Middle frontal gyrus (tissue), 1 donor: ENCODE results near the gene TEX2.
"Not testable (repeated sequence)": the region's sequence is repeated elsewhere in the genome, so short reads cannot be mapped to it uniquely, and the experiment has no call there.

Experiments
- DNase-seq: peaks from one replicate; pipeline ENCODE4 v3.0.0-alpha.2; 2015; ENCODE audit warnings: low spot score; ENCODE audit errors: extremely low spot score

The TEX2 gene

GRCh38 chr17:64212122-64212521, 50.9 kb downstream of the TEX2 start:
- no peak for DNase-seq

DNA sequence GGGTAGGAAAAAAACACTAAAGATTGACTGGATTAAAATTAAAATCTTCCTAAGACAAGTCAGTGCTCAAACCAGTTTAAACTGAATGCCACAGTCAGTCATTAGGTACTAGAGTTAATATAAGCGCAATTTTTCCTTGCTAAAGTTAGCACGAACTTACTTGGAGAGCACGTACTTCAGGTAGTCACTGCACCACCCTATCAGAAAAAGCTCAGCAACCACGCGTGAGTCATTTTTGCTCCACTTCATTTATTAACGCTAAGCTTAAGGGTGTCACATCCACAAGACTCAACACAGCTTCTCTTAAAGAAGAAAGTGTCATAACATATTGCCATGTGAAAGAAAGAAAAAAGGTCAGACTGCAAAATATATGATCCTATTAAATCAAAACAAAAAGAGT, 53.1 kb downstream of the TEX2 start:
- no peak for DNase-seq

DNA sequence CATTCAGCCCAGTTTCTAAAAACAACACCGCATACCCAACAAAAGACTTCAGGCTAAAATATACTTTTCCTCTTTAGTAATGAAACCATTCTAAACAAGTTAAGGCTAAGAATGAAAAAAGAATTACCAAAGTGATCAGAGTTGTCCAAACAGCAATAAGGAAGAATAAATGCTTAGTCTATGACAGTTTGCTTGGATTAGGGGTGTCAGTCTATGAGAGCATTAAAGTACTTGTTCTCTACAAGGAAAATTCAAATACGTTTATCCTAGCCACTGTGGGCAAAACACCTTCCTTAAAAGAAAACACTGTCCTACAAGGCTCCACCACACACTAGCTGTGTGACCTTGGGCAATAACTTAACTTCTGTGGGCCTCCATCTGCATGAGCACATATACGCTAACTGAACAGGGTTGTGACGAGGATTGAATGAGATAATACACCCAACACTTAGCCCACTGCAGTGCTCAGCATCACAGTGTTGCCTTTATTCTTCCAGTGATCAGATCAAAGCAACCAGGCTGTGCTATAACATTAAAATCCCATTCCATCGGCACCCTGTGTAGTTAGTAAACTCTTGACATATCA, 53.6 kb downstream of the TEX2 start:
- DNase-seq = no peak

- DNase-seq = not testable (repeated sequence)
Measured at GRCh38 chr17:64208656-64209055, 54.4 kb downstream of the TEX2 start.

DNA sequence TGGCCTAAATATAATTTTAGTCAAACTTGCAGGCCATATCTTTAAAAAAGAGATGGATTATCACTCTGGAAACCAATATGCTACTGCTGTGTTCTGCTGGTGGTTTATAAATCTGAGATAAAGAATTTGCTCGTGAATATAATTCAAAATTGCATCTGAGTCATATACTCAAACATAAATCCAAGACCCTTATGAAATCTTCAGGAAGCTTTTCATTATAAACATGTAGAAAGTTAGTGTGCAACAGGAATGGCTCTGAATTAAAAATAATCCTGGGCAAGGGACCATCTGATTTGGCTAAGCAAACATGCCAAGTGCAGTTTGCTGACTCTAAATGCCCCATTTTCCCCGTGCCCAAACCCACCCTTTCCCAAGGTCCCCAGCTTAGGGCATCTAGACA, 57.3 kb downstream of the TEX2 start:
- DNase-seq = no peak

DNA sequence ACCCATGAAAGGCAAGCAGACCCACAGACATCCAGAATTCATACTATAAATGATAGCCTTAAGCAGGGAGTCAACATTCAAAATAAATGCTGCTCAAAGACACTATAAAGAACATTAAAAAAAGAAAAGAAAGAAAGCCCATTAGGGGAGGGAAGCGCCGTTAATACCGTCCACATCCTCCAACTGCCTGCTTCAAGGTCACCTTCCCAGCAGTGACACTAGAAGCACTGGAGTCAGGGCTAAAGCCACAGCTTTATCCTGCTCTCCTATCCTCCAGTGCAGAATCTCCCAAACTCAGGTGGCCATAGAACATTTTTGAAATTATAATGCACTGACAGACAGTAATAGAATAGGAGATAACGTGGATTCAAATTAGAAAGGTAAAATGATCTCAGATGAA, 59.4 kb downstream of the TEX2 start:
- no peak for DNase-seq

DNA sequence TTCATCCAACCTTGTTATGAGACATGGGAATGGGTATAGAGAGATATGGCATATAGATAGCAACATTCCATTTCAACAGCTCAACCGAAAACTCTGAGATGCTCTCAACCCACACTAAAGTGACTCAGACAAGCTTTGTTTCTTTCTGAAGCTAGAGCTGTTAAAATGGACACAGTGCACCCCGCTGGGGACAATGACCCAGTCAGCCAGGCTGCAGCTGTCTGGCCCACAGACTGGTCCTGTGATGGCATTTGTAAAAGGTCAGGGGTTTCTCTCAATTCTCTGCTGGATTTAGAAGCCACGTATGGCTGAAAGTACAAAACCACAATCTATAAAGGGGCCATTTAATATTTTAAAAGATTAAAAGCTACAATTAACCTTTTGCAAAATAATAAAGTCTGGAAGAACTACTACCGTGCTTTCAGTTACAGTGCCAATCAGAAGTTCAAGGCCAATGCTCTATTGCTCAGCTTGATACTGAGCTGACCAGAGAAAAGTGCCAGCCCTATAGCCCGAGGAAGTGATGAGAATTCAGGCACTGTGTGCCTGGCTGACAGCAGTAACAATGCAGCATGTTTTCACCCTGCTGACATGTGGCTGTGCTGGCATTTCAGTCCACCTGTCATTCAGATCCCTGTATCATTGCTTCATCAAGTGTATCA, 60.2 kb downstream of the TEX2 start:
- DNase-seq = peak; percentile 64

GRCh38 chr17:64200080-64201032, 62.7 kb downstream of the TEX2 start:
- no peak for DNase-seq

DNA sequence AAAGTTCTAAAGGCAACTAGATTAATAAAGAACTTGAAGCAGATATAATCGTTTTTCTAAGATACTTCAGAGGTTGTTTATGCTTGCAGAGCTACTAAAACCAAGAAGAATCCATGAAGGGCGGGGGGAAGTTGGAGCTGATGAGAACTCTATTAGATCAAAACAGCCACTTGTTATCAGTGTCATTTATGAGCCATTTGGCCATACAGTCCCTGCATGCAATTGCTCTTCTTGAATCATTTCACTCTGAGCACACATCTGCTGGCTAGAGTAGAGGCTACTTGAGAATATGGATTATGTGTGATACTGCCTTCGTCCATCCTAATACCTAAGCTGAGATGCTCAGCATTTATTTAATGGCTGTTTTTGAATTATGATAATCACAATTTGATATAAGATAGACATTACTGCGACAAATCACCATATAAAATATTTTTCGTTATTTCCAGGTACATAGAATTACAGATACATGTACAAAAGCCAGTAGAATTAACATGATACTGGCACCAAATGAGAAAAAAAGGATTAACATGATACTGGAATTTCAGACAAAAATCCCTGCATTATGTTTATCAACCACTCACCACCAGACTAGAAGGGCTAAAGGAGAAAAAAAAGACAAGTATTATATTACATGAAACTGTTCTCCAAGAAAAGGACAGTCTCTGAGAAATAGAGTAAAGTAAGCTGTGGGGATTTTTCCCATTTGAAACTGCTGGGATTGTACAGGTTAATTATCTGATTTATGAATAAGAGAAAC, 64.5 kb downstream of the TEX2 start:
- no peak for DNase-seq

GRCh38 chr17:64196601-64197000, 66.5 kb downstream of the TEX2 start:
- DNase-seq = peak; percentile 4

- no peak for DNase-seq
Measured at GRCh38 chr17:64193561-64193960, 69.5 kb downstream of the TEX2 start.

- DNase-seq = no peak
Measured at GRCh38 chr17:64192589-64192988, 70.5 kb downstream of the TEX2 start.

DNA sequence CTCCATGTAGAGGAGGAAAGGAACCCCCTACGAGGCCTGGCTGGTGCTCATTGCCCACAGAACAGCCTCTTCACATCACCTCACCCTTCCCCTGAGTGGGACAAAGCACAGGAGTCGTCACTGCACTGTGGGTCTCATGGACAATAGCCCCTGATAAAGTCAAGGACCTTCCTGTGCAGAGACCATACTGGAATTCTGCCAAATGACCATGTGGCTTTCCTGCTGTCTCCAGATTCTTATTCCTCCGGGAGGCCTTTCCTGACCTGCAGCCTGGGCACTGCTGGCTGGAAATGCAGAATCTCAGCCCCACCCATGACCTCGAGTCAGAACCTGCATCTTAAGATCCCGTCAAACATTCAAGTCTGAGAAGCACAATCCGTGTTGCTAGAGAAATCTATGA, 72.6 kb downstream of the TEX2 start:
- no peak for DNase-seq

DNA sequence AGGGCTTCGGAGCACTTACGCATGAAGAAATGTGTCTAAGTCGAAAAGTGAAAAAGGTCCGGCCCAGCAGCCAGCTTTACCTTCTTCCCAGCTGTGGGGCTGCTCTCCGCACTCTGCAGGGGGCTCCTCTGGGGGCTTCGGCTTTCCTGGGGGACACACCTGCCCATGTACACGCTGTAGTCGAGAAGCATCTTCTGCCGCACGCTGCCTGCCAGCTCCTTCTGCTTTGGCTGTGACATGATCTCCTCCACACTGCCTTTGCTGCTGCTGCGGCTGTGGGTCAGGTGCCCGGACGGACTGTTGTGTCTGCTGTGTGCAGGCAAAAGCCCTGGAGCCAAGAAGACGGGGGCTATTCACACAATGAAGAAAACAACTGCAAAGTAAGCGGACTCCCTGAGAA, 75.0 kb downstream of the TEX2 start:
- DNase-seq = no peak

DNA sequence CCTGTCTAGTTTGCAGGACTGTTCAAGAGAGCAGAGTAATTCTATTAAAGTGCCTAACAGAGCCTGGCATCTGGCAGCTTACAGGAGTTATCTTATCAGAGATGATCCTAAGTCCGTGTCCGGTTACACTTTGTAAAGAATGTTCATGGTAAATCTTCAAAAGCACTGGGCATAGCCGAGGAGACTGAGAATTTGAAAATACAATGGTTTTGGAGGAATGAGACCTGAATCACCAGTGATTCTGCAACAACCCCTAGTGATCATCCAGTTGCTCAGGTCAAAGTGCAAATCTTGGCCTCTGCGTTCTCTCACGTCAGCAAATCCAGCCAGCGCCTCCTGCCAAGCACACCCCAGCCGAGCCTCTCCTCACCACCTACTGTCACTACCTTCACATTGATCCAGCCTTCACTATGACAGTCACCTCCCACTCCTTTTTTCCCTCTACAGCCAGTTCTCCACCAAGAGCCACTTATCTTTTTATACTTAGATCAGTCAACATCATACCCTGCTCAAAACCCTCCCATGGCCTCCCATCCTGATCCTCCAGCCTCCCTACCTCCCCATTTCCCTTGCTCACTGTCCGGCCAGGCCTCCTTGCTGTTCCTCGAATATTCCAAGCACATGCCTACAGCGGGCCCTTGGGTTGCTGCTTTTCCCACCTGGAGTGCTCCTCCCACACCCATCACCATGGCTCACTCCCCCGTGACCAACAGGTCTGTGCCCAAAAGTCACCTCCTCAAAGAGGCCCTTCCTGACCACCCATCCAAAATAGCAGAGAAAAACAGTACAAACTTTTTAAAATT, 75.8 kb downstream of the TEX2 start:
- DNase-seq = no peak

DNA sequence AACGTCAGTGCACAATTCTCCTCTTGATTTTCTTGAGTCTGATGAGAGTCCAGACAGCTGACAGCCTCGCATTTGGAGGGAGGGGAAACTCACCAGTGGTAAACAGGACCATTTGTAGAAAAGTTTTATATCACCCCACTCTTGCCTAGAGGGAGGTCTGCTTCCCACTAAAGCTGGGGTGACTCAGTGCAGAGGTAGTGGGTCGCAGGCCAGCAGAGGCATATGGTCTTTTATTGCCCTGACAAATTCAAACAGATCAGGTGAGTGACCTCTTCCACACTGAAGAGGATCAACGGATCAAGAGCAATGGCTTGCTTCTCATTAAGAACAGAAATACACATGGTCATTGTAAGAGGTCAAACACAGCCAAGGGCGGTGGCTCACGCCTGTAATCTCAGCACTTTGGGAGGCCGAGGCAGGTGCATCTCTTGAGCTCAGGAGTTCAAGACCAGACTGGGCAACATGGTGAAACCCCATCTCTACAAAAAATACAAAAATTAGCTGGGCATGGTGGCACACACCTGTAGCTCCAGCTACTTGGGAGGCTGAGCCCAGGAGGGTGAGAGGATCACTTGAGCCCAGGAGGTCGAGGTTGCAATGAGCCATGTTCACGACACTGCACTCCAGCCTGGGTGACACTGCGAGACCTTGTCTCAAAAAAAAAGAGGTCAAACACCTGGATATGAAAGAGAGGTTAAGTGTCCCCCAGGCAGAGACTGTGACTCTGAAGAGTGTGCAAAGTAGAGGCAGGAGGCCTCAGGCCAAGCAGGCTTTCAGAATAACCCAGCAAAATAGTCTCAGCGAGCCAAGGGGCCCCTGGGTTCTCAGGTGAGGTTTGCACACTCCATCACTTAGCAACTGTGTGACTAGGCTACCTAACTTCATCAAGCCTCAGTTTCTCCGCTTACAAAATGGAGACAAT, 76.6 kb downstream of the TEX2 start:
- DNase-seq = no peak

DNA sequence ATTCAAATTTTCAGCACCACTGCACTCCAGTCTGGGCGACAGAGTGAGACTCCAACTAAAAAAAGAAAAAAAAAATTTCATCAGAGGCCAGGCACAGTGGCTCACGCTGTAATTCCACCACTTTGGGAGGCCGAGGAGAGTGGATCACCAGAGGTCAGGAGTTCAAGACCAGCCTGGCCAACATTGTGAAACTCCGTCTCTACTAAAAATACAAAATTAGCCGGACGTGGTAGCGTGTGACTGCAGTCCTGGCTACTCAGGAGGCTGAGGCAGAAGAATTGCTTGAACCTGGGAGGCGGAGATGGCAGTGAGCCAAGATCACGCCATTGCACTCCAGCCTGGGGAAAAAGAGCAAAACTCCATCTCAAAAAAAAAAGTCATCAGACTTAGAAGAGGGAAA, 77.5 kb downstream of the TEX2 start:
- DNase-seq = not testable (repeated sequence)

DNA sequence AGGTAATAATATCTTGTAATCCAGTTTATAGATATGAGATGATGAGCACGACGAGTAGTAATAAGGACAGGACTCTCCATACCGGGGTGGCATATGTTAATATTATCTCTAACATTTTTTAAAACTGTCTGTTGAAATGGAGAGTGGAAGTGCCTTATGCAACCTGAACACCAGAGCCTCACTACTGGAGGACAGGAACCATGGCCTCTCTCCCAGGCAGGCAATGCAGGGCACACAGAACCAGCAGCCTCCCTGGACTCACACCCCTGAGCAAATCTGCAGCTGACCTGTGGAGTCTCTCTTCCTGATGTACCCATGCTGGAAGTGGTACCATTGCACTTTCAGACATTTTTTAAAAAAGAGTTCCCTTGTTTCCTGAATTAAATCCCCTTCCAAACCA, 78.0 kb downstream of the TEX2 start:
- no peak for DNase-seq

DNA sequence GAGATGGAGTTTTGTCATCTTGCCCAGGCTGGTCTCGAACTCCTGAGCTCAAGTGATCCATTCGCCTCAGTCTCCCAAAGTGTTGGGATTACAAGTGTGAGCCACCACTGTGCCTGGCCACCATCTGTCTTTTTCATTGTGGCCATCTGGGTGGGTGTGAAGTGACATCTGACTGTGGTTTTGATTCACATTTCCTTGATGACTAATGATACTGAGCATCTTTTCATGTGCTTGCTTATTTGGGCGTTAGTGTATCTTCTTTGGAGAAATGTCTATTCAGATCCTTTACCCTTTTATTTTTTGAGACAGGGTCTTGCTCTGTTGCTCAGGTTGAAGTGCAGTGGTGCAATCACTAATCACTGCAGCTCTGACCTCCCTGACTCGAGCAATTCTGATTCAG, 79.2 kb downstream of the TEX2 start:
- no peak for DNase-seq
